Measurements from ENCODE around the gene DNASE1L3. TPM values are rescaled to one million over a fixed set of nuclear protein-coding genes. Genes with fewer than 3 reads are reported as not detected.

The DNASE1L3 gene
- total and polyA plus RNA-seq, 2 experiments from 2014 or later = 0.39 to 0.94 TPM

GRCh38 chr3:58216496-58217195 lies 5.9 kb upstream of the DNASE1L3 start:
- no peak for DNase-seq (ENCODE audit: low read depth in 1 of 2, low spot score in 1 of 2)
- no peak overlapping the region for H3K4me3 ChIP-seq
- no peaks in the 10 kb centered on the region for H3K36me3 ChIP-seq
- H3K9me3 ChIP-seq (ENCODE audit: low read depth) = no peaks in the 10 kb centered on the region
- H3K4me1 ChIP-seq (ENCODE audit: low read depth) = no peaks in the 10 kb centered on the region
- no peak overlapping the region for H3K27ac ChIP-seq
- TF ChIP-seq CTCF (IDR thresholded peaks at IDR 0.05; ENCODE audit: low read depth, low read length) = no peak
- no peaks in the 10 kb centered on the region for H3K27me3 ChIP-seq

- H3K9me3 ChIP-seq (ENCODE audit: low read depth) = no peaks in the 10 kb centered on the region
- H3K4me1 ChIP-seq (ENCODE audit: low read depth) = no peaks in the 10 kb centered on the region
- no peak for DNase-seq (ENCODE audit: low read depth in 1 of 2, low spot score in 1 of 2)
- H3K27ac ChIP-seq = no peak overlapping the region
- no peak for TF ChIP-seq CTCF (IDR thresholded peaks at IDR 0.05; ENCODE audit: low read depth, low read length)
- H3K4me3 ChIP-seq = no peak overlapping the region
- no peaks in the 10 kb centered on the region for H3K36me3 ChIP-seq
- H3K27me3 ChIP-seq = peaks cover 2% of the 10 kb centered on the region
Observed at GRCh38 chr3:58215317-58216025, 4.7 kb upstream of the DNASE1L3 start.

GRCh38 chr3:58214484-58215316 lies 3.9 kb upstream of the DNASE1L3 start:
- no peak for DNase-seq (ENCODE audit: low read depth in 1 of 2, low spot score in 1 of 2)
- TF ChIP-seq CTCF (IDR thresholded peaks at IDR 0.05; ENCODE audit: low read depth, low read length) = no peak

GRCh38 chr3:58209933-58210332 lies 839 bp downstream of the DNASE1L3 start:
- TF ChIP-seq CTCF (IDR thresholded peaks at IDR 0.05; ENCODE audit: low read depth, low read length) = no peak

More at GRCh38 chr3:58214484-58215316, 3.9 kb upstream of the DNASE1L3 start:
- no peaks in the 10 kb centered on the region for H3K36me3 ChIP-seq
- peaks cover 4% of the 10 kb centered on the region for H3K27me3 ChIP-seq
- H3K4me1 ChIP-seq (ENCODE audit: low read depth) = no peaks in the 10 kb centered on the region
- no peak overlapping the region for H3K4me3 ChIP-seq
- H3K27ac ChIP-seq = no peak overlapping the region
- no peaks in the 10 kb centered on the region for H3K9me3 ChIP-seq (ENCODE audit: low read depth)

GRCh38 chr3:58207954-58208353 lies 2.8 kb downstream of the DNASE1L3 start:
- DNase-seq (ENCODE audit: low read depth in 1 of 2, low spot score in 1 of 2) = no peak
- H3K27ac ChIP-seq = no peak overlapping the region
- H3K4me3 ChIP-seq = no peak overlapping the region
- no peaks in the 10 kb centered on the region for H3K36me3 ChIP-seq
- H3K27me3 ChIP-seq = peaks cover 4% of the 10 kb centered on the region
- TF ChIP-seq CTCF (IDR thresholded peaks at IDR 0.05; ENCODE audit: low read depth, low read length) = no peak
- peaks cover 3% of the 10 kb centered on the region for H3K4me1 ChIP-seq (ENCODE audit: low read depth)
- H3K9me3 ChIP-seq (ENCODE audit: low read depth) = no peaks in the 10 kb centered on the region

More at GRCh38 chr3:58209933-58210332, 839 bp downstream of the DNASE1L3 start:
- Histone ChIP-seq H3K36me3 (no peaks in the 10 kb centered on the region), H3K4me1 (ENCODE audit: low read depth) (peaks cover 3% of the 10 kb centered on the region), H3K9me3 (ENCODE audit: low read depth) (no peaks in the 10 kb centered on the region), H3K4me3 (no peak overlapping the region), H3K27me3 (peaks cover 4% of the 10 kb centered on the region), H3K27ac (no peak overlapping the region)
- no peak for DNase-seq (ENCODE audit: low read depth in 1 of 2, low spot score in 1 of 2)
